IPS-11a (cell line): Measurements from ENCODE around the gene SPATA3.
A peak's percentile ranks its signal among the peaks of the same experiment; 100 is the strongest.

Experiments
- H3K4me3 ChIP-seq: one replicate; pipeline ENCODE4 v1.5.1; 2013; ENCODE audit warnings: low read depth, low read length, control low read depth

SPATA3 gene

GRCh38 chr2:231047923-231048915 lies 52.3 kb downstream of the SPATA3 start:
- H3K4me3 ChIP-seq, result no peak overlapping the region

DNA sequence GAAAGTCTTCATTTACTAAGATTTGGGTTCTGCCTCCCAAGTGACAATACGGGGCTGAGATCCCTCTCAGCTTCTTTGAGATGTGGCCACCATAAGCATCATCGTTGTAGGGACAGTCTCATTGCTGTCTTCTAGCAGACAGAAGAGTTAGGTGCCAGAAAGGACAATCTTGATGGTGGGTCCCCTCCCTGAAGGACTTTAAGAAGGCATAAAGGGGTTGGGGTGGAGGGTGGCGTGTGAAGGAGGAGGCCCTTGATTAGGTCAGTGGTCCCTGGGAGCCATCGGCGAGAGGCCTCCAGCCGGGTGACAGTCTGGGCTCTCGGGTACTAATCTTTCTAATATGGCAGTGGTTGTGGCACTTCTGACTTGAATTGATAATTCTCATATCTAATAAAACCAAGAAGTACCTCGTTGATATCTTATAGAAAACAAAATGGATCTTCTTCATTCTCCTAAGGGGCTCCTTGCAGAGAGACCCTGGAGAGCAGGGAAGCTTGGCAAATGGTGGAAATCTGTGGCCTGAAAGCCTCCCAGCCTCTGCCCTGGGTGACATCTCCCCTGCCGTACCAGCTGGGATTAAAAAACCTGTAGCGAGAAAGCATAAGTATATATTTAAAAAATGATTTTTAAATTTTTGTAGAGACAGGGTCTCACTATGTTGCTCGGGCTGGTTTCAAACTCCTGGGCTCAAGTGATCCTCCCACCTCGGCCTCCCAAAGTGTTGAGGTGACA lies 53.5 kb downstream of the SPATA3 start:
- H3K4me3 ChIP-seq, result no peak overlapping the region

DNA sequence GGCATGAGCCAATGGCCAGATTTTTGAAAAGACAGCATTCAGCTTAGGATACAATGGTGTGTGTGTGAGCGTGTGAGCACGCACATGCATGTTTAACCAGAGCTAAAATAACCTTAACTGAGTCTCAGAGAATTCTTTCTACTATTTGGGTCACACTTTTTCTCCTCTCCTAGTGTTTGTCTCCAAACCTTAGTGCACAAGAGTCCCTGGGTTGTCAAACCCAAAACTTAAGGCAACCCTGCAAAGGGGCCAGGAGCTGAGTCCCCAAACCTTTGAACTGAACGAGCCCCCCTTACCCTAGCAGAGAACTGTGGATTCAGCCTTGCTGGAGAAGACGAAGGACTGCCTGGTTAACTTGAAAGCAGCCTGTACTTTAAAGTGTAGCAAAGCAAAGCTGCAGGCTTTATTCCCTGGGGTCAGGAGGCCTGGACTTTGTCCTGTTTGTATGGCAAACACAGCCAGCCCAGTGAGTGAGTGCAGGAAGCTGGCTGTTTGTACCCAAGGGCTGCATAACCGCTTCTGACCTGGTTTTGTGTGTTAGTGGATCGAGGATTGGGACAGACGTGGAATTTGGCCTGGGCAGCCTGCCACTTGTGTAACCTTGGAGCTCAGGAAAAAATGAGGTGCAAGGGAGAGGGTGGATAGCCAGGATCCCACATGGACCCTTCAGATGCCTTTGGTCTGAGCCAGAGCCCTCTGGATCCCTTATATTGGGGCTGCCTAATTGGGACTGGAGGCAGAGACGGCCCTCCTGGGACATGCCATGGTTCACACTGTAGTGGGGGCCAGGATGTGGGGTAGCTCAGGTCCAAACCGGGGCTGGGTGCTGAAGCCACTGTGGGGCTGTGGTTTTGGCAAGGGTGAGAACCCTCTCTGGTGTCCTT lies 54.3 kb downstream of the SPATA3 start:
- H3K4me3 ChIP-seq, result no peak overlapping the region

GRCh38 chr2:231051116-231051515 lies 55.2 kb downstream of the SPATA3 start:
- H3K4me3 ChIP-seq, result no peak overlapping the region

- H3K4me3 ChIP-seq, result peak overlapping the region; percentile 33
Observed at GRCh38 chr2:231052494-231053451, 56.9 kb downstream of the SPATA3 start.

DNA sequence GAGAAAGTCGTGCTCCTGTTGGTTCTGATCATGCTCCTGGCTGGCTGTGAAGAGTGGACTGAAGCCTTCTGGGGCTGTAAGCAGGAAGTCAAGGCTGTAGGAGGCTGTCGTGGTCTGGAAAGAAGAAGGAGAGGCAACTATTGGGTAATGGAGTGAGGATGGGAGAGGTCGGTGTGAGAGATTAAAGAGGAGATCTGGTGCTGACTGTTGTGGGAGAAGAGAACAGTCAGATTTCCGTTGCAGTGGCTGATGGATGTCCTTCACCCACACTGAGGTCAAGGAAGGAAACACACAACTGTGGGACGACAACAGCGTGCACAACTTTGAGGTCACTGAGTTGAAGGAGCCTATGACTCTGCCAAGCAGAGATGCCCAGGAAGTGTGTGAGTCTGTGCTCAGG lies 57.9 kb downstream of the SPATA3 start:
- H3K4me3 ChIP-seq, result no peak overlapping the region

GRCh38 chr2:231056453-231057416 lies 60.8 kb downstream of the SPATA3 start, which contains the start of gene PSMD1:
TSS of gene PSMD1 (plus strand) at chr2:231056867. CDS start at chr2:231057026, 159 bp downstream.
- peak within 1 kb of the TSS; percentile 96 for H3K4me3 ChIP-seq

DNA sequence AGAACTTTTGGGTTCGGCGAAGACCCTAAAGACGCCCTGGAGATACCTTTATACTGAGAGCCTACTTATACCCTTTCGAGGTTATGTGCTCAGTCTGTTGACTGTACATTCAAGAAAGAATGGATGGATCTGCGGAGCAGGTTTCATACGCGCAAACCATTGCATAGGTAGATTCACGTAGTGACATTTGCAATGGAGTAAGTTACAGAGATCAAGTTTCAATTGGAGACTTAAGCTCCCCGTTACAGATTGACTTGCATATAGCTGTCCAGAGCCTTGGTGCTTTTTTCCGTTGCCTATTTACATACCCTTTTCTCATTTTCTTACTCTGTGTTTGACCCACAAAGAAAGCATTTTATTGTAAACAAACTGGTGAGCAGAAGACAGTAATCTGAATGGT lies 61.7 kb downstream of the SPATA3 start:
- H3K4me3 ChIP-seq, result peak overlapping the region; percentile 96
